ENCODE results near the gene ZNF609. TPM values are rescaled to one million over a fixed set of nuclear protein-coding genes. Genes with fewer than 3 reads are reported as not detected.
A peak's percentile ranks its signal among the peaks of the same experiment; 100 is the strongest.

Gene ZNF609
- total and polyA plus RNA-seq, 4 donors = 8.1 to 54.2 (median 22.0) TPM

DNA sequence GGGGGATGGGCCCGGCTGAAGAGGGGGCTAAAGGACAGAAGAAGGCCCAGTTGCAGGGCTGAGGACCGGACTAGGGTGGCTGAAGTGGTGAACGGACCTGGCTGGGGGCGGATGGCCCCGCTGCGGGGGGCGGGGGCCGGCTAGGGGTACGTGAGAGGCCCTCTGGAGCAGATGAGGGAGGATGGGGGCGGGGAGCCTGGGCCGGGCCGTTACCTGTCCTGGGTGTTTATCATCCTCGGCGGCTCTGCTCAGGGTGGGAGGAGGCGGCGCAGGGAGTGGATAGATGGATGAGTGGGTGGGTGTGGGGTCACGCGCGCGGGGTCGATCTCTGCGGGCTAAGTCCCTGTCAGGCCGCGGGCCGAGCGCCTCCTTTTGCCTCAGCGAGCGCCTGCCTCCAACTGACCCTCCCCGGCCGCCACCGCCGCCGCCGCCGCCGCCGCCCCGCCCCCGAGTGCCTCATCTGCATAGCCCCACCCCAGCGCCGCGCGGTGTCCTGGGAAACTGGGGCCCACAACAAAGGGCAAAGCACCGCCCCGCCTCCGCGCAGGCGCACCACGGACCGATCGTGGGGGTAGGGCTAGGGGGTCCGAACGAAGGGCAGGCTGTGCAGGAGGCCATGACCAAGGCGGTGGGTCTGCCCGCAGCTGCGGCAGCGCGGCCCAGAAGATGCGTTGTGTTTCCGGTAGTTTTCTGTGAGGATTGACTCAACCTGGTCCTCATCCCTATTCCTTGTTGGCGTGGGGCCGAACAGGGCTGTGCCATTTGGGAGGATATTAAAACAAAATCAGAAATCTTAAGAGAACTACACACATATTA lies 242.6 kb downstream of the ZNF609 start:
- ATAC-seq (ENCODE audit: insufficient read depth, low FRiP score) (peak; percentile 97), DNase-seq (peak; percentile 98 to 99 (median 99))
- Histone ChIP-seq H3K9me3 (ENCODE audit: control insufficient read depth in 4 of 4, insufficient read depth in 3 of 4, low read length in 3 of 4) (no peaks in the 10 kb centered on the region), H3K4me3 (peak overlapping the region; percentile 83), H3K4me1 (ENCODE audit: control insufficient read depth in 5 of 5, insufficient read depth in 5 of 5, low read length in 5 of 5) (peaks cover 10 to 48% (median 42%) of the 10 kb centered on the region in 5 donors), H3K36me3 (ENCODE audit: control insufficient read depth in 4 of 4, insufficient read depth in 4 of 4, low read length in 4 of 4) (peaks cover 0 to 3% (median 1%) of the 10 kb centered on the region in 4 donors), H3K9ac (ENCODE audit: insufficient read depth in 1 of 2, low read length in 2 of 2) (peak overlapping the region; percentile 76 to 88), H3K27ac (ENCODE audit: low read depth in 1 of 2, low read length in 1 of 2) (peak overlapping the region; percentile 83 to 91), H3K27me3 (ENCODE audit: control insufficient read depth in 3 of 3, insufficient read depth in 3 of 3, low read length in 2 of 3) (no peaks in the 10 kb centered on the region)
- WGBS, 2 donors = 0% methylated on average over 42 to 62 of the region's 62 CpGs
- TF ChIP-seq, protein P1, sequence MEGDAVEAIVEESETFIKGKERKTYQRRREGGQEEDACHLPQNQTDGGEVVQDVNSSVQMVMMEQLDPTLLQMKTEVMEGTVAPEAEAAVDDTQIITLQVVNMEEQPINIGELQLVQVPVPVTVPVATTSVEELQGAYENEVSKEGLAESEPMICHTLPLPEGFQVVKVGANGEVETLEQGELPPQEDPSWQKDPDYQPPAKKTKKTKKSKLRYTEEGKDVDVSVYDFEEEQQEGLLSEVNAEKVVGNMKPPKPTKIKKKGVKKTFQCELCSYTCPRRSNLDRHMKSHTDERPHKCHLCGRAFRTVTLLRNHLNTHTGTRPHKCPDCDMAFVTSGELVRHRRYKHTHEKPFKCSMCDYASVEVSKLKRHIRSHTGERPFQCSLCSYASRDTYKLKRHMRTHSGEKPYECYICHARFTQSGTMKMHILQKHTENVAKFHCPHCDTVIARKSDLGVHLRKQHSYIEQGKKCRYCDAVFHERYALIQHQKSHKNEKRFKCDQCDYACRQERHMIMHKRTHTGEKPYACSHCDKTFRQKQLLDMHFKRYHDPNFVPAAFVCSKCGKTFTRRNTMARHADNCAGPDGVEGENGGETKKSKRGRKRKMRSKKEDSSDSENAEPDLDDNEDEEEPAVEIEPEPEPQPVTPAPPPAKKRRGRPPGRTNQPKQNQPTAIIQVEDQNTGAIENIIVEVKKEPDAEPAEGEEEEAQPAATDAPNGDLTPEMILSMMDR (IDR thresholded peaks at IDR 0.05; ENCODE audit: control extremely low read depth, extremely low read depth) = no peak

- Histone ChIP-seq H3K27me3 (ENCODE audit: control insufficient read depth in 3 of 3, insufficient read depth in 3 of 3, low read length in 2 of 3) (no peaks in the 10 kb centered on the region), H3K4me3 (no peak overlapping the region), H3K9me3 (ENCODE audit: control insufficient read depth in 4 of 4, insufficient read depth in 3 of 4, low read length in 3 of 4) (no peaks in the 10 kb centered on the region), H3K9ac (ENCODE audit: insufficient read depth in 1 of 2, low read length in 2 of 2) (peak overlapping the region; percentile 51 to 58), H3K4me1 (ENCODE audit: control insufficient read depth in 5 of 5, insufficient read depth in 5 of 5, low read length in 5 of 5) (peaks cover 10 to 43% (median 37%) of the 10 kb centered on the region in 5 donors), H3K27ac (ENCODE audit: low read depth in 1 of 2, low read length in 1 of 2) (peak overlapping the region; percentile 76 to 90), H3K36me3 (ENCODE audit: control insufficient read depth in 4 of 4, insufficient read depth in 4 of 4, low read length in 4 of 4) (peaks cover 0 to 4% (median 1%) of the 10 kb centered on the region in 4 donors)
- 59 to 78% methylated on average over 7 of the region's 7 CpGs for WGBS, 2 donors
- no peak for DNase-seq
- ATAC-seq (ENCODE audit: insufficient read depth, low FRiP score) = no peak
- TF ChIP-seq, protein P1 (IDR thresholded peaks at IDR 0.05; ENCODE audit: control extremely low read depth, extremely low read depth) = no peak
These were observed 243.2 kb downstream of the ZNF609 start for GRCh38 chr15:64703632-64703959.

- DNase-seq (no peak), ATAC-seq (ENCODE audit: insufficient read depth, low FRiP score) (no peak)
- Histone ChIP-seq H3K4me3 (no peak overlapping the region), H3K27me3 (ENCODE audit: control insufficient read depth in 3 of 3, insufficient read depth in 3 of 3, low read length in 2 of 3) (no peaks in the 10 kb centered on the region), H3K9me3 (ENCODE audit: control insufficient read depth in 4 of 4, insufficient read depth in 3 of 4, low read length in 3 of 4) (no peaks in the 10 kb centered on the region), H3K27ac (ENCODE audit: low read depth in 1 of 2, low read length in 1 of 2) (no peak overlapping the region), H3K4me1 (ENCODE audit: control insufficient read depth in 5 of 5, insufficient read depth in 5 of 5, low read length in 5 of 5) (peaks cover 6 to 29% (median 23%) of the 10 kb centered on the region in 5 donors), H3K9ac (ENCODE audit: insufficient read depth in 1 of 2, low read length in 2 of 2) (no peak overlapping the region), H3K36me3 (ENCODE audit: control insufficient read depth in 4 of 4, insufficient read depth in 4 of 4, low read length in 4 of 4) (peaks cover 0 to 7% (median 1%) of the 10 kb centered on the region in 4 donors)
- TF ChIP-seq, protein P1 (IDR thresholded peaks at IDR 0.05; ENCODE audit: control extremely low read depth, extremely low read depth) = no peak
- WGBS, 2 donors = 86 to 93% methylated on average over 3 of the region's 3 CpGs
These were observed 244.6 kb downstream of the ZNF609 start for GRCh38 chr15:64705006-64705405.
